Measurements from ENCODE around the gene CBX3. TPM values are rescaled to one million over a fixed set of nuclear protein-coding genes. Genes with fewer than 3 reads are reported as not detected.
"Not testable (repeated sequence)": the region's sequence is repeated elsewhere in the genome, so short reads cannot be mapped to it uniquely, and the experiment has no call there.

The CBX3 gene
- total RNA-seq, 2 experiments from 2014 or later = 124 to 132 TPM

GRCh38 chr7:26162431-26162830 lies 39.1 kb upstream of the CBX3 start:
- Histone ChIP-seq H3K27ac (ENCODE audit: low read depth in 1 of 2, low read length in 2 of 2) (no peak overlapping the region), H3K9me3 (ENCODE audit: control insufficient read depth in 1 of 2, insufficient read depth in 1 of 2, low read length in 2 of 2) (no peaks in the 10 kb centered on the region), H3K4me1 (ENCODE audit: insufficient read depth, low read length) (peaks cover 35% of the 10 kb centered on the region), H3K4me3 (ENCODE audit: low read length) (no peak overlapping the region), H3K36me3 (ENCODE audit: insufficient read depth, low read length) (no peaks in the 10 kb centered on the region), H3K27me3 (ENCODE audit: control insufficient read depth in 1 of 2, insufficient read depth in 2 of 2, low read length in 2 of 2) (no peaks in the 10 kb centered on the region)
- ATAC-seq (ENCODE audit: poor library complexity) (no peak), DNase-seq (no peak)
- TF ChIP-seq CTCF (IDR thresholded peaks at IDR 0.05) = no peak
- intact Hi-C loops (cut with DNase I, micrococcal nuclease) = no loop called here
- Mint-ChIP-seq H3K36me3 (ENCODE audit: low read depth) (no peaks in the 10 kb centered on the region), H3K27me3 (no peaks in the 10 kb centered on the region), H3K9me3 (no peaks in the 10 kb centered on the region), H3K4me1 (ENCODE audit: low read depth) (peaks cover 39% of the 10 kb centered on the region), H3K27ac (no peak overlapping the region), H3K4me3 (no peak overlapping the region)
- POLR2A ChIA-PET = interaction anchor here (1.3 to 3.2 kb wide), 2 partner anchors 10 to 31 kb away, joined by 4 to 10 read pairs; partner anchors contain the start of gene NFE2L3
- CTCF ChIA-PET = no interaction called here

- H3K9me3 ChIP-seq (ENCODE audit: control insufficient read depth in 1 of 2, insufficient read depth in 1 of 2, low read length in 2 of 2); ATAC-seq (ENCODE audit: poor library complexity); H3K27me3 ChIP-seq (ENCODE audit: control insufficient read depth in 1 of 2, insufficient read depth in 2 of 2, low read length in 2 of 2); H3K36me3 ChIP-seq (ENCODE audit: insufficient read depth, low read length); DNase-seq; H3K36me3 Mint-ChIP-seq (ENCODE audit: low read depth); H3K27me3 Mint-ChIP-seq; H3K27ac Mint-ChIP-seq; H3K27ac ChIP-seq (ENCODE audit: low read depth in 1 of 2, low read length in 2 of 2); intact Hi-C loops (cut with DNase I, micrococcal nuclease); H3K4me3 ChIP-seq (ENCODE audit: low read length); H3K4me3 Mint-ChIP-seq; H3K9me3 Mint-ChIP-seq; CTCF ChIA-PET: not testable (repeated sequence)
- H3K4me1 Mint-ChIP-seq (ENCODE audit: low read depth) = peaks cover 30% of the 10 kb centered on the region
- H3K4me1 ChIP-seq (ENCODE audit: insufficient read depth, low read length) = peaks cover 24% of the 10 kb centered on the region
- POLR2A ChIA-PET = interaction anchor here (0.6 to 0.9 kb wide), 2 partner anchors 34 to 73 kb away, joined by 3 read pairs; no protein-coding TSS in a partner anchor
Observed at GRCh38 chr7:26163804-26164203, 37.7 kb upstream of the CBX3 start.

GRCh38 chr7:26165950-26166683 lies 35.4 kb upstream of the CBX3 start:
- Histone ChIP-seq H3K4me1 (ENCODE audit: insufficient read depth, low read length) (peaks cover 20% of the 10 kb centered on the region), H3K4me3 (ENCODE audit: low read length) (no peak overlapping the region), H3K36me3 (ENCODE audit: insufficient read depth, low read length) (peaks cover 7% of the 10 kb centered on the region), H3K27ac (ENCODE audit: low read depth in 1 of 2, low read length in 2 of 2) (peak overlapping the region in 1 of 2 donors; percentile 39), H3K9me3 (ENCODE audit: control insufficient read depth in 1 of 2, insufficient read depth in 1 of 2, low read length in 2 of 2) (no peaks in the 10 kb centered on the region), H3K27me3 (ENCODE audit: control insufficient read depth in 1 of 2, insufficient read depth in 2 of 2, low read length in 2 of 2) (no peaks in the 10 kb centered on the region)
- no peak overlapping the region for H3K4me3 Mint-ChIP-seq
- DNase-seq (no peak), ATAC-seq (ENCODE audit: poor library complexity) (no peak)
- peaks cover 7% of the 10 kb centered on the region for H3K36me3 Mint-ChIP-seq (ENCODE audit: low read depth)
- peaks cover 20% of the 10 kb centered on the region for H3K4me1 Mint-ChIP-seq (ENCODE audit: low read depth)
- no peaks in the 10 kb centered on the region for H3K27me3 Mint-ChIP-seq
- CTCF ChIA-PET = interaction anchor here (1.1 kb wide), 1 partner anchor 14 kb away, joined by 4 read pairs; the partner anchor contains the start of gene NFE2L3
- intact Hi-C loops (cut with DNase I, micrococcal nuclease) = no loop called here
- POLR2A ChIA-PET = interaction anchor here (0.7 to 2.9 kb wide), 5 partner anchors 9 to 34 kb away, joined by 3 to 14 read pairs (median 5); partner anchors contain the start of gene HNRNPA2B1
- H3K9me3 Mint-ChIP-seq = no peaks in the 10 kb centered on the region
- no peak for TF ChIP-seq CTCF (IDR thresholded peaks at IDR 0.05)
- peak overlapping the region; percentile 30 for H3K27ac Mint-ChIP-seq
